GM19463 (cell line): ENCODE measurements around the gene SLC35F6.
"Not testable (repeated sequence)": the region's sequence is repeated elsewhere in the genome, so short reads cannot be mapped to it uniquely, and the experiment has no call there.

Source experiments
- ATAC-seq: cut with Tn5 transposase; IDR thresholded peaks from one replicate; pipeline ENCODE4 v1.9.1; 2021; ENCODE audit warnings: mild to moderate bottlenecking, moderate library complexity; ENCODE audit not compliant: unreplicated experiment

The SLC35F6 gene

DNA sequence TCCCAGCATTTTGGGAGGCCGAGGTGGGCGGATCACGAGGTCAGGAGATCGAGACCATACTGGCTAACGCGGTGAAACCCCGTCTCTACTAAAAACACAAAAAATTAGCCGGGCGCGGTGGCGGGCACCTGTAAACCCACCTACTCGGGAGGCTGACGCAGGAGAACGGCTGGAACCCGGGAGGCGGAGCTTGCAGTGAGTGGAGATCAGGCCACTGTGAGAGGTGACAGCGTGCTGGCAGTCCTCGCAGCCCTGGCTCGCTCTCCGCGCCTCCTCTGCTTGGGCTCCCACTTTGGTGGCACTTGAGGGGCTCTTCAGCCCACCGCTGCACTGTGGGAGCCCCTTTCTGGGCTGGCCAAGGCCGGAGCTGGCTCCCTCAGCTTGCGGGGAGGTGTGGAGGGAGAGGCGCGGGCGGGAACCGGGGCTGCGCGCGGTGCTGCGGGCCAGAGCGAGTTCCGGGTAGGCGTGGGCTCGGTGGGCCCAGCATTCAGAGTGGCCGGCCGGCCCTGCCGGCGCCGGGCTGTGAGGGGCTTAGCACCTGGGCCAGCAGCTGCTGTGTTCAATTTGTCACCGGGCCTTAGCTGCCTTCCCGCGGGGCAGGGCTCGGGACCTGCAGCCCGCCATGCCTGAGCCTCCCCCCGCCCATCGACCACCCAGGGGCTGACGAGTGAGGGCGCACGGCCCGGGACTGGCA is 50.1 kb downstream of the SLC35F6 start:
- not testable (repeated sequence) for ATAC-seq

DNA sequence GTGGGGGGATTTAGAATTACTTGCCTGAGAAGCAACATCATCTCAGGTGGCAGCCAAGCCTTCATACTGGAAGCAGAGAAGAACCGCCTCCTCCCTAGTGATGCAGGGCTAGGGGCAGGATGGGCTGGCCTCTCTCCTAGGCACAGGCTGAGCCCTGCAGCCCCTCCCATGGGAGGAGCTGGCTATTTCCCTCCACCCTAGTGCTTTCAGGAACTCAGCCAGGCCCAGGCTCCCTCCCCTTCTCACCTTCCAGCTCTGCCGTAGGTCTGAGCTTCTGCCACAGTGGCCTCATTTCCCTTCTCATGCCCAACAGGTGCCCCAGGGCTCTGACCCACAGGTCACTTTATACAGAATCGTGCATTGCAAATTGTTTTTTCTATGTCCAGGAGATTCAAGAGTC is 52.8 kb downstream of the SLC35F6 start:
- no peak for ATAC-seq

DNA sequence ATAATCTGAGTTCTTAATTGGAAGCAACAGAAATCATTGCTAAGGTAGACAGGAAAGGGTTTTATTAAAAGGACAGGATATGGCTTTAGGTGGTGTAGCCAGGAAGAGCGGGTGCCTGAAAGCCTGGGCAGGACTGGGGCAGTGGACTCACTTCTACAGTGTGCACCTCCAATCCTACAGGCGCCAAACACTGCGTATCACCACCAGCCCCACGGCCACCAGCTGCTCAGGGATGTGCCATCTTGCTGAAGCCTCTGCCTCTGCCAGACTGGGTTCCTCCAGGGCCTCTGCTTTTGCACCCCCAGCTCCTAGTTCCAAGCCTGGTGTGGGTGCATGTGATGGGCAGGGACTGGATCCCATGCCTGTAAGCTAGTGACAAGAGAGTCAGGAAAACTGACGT is 54.2 kb downstream of the SLC35F6 start:
- no peak for ATAC-seq

- ATAC-seq, result no peak
These were observed 54.9 kb downstream of the SLC35F6 start for GRCh38 chr2:26818972-26819371.

DNA sequence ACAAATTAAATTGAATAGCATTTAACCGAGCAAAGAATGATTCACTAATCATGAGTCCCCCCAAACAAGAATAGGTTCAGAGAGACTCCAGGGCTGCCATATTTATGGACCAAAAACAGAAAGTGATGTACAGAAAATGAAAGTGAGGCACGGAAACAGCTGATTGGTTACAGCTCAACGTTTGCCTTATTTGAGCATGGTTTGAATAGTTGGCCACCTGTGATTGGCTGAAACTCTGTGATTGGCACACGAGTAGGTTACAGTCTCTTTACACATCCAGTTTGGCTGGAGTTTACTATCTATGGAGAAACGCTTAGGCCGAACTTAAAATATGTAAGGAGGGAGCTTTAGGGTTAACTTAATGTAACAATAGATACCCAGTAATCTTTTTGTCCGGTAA is 56.8 kb downstream of the SLC35F6 start:
- ATAC-seq, result no peak

DNA sequence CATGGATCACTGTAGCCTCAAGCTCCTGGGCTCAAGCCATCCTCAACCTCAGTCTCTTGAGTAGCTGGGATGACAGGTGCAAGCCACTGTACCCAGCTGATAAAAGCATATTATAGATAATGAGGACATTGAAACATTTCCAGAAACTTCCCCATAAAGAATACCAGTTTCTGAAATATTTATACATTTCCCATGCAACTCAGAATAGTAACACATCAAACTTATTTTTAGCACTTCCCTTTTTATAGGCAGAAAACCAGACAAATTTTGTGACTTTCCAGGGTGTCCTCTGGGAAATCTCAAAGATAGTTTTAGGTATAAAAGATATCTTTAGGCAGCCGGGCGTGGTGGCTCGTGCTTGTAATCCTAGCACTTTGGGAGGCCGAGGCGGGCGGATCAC is 58.8 kb downstream of the SLC35F6 start:
- ATAC-seq, result no peak
